RWPE1 (cell line): ENCODE results near the gene SEMA5B.

Experiments used
- CTCF ChIA-PET: fragments of 350-600 bp; sonication (Branson Sonifier 250); formaldehyde crosslinking; extraction: SDS; loops from one replicate; lab custom pipeline; 2021; lab: Yijun Ruan, JAX
- POLR2A ChIA-PET: fragments of 400-600 bp; formaldehyde crosslinking; extraction: SDS; loops from one replicate; lab custom pipeline; 2020; ENCODE audit warnings: antibody characterized with exemption; ENCODE audit not compliant: low non-redundant PET; lab: Yijun Ruan, JAX
- DNase-seq: peaks from one replicate; pipeline ENCODE4 v3.0.0; 2012; ENCODE audit warnings: low spot score
- H3K27ac ChIP-seq: fragments of 450-650 bp; 2 replicates; pipeline ENCODE4 v1.5.1; 2017
- CTCF ChIP-seq: fragments of 450-650 bp; conservative IDR thresholded peaks from 2 replicates; pipeline ENCODE4 v1.5.1; 2017; ENCODE audit warnings: low read depth, mild to moderate bottlenecking

The SEMA5B gene

DNA sequence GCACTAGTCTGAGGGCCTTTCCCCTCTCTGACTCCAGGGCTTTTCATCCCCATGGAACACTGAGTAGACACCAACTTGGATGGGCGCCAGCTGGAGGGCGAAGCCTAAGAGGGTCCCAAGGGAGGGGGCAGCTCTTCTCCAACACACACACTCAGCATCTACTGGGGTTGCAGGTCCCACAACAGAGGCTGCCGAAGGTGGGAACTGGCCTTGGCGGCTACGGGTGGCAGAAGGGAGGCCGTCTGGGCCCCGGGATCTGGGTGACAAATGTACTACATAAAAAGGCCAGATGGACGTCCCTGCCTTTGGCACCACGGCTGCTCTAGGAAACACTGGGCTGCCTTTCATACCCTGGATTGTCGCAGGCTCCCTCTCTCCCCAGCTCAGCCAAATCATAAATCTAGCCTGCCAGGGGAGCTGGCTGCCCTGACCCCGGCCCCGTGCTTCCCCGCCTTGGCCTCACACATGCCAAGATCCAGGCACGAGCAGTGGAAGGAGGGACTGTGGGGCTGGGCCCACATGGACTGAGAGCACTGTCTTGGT lies 31.5 kb downstream of the SEMA5B start:
- CTCF ChIA-PET, result no interaction called here
- no peak overlapping the region for H3K27ac ChIP-seq
- DNase-seq, result no peak
- POLR2A ChIA-PET, result no interaction called here
- TF ChIP-seq CTCF, result no peak

GRCh38 chr3:122994954-122995353 lies 32.6 kb downstream of the SEMA5B start:
- no peak for TF ChIP-seq CTCF
- CTCF ChIA-PET, result no interaction called here
- POLR2A ChIA-PET, result no interaction called here
- no peak overlapping the region for H3K27ac ChIP-seq
- no peak for DNase-seq

- POLR2A ChIA-PET, result no interaction called here
These were observed 34.2 kb downstream of the SEMA5B start for GRCh38 chr3:122993124-122993978.

DNA sequence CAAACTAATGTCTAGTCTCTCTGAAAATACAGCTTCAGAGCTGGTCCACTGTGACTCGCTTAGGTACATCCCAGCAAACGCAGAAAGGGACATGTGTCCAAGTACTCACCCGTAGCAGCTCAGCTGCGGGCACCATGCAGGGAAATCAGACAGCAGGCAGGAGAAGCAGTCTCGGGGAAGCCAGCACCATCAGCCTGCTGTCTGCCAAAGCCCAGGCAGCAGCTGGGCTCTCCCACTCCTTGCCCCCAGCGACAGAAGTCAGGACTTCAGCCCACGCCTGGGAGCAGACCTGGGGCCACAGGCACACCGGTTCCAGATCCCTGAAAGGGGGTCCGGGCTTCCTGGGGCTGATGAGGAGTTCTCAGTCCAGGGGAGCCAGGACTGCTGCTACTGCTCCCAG lies 34.9 kb downstream of the SEMA5B start:
- no peak for DNase-seq
- no peak overlapping the region for H3K27ac ChIP-seq
- TF ChIP-seq CTCF, result no peak
- CTCF ChIA-PET, result no interaction called here
- POLR2A ChIA-PET, result no interaction called here

More at GRCh38 chr3:122993124-122993978, 34.2 kb downstream of the SEMA5B start:
- CTCF ChIA-PET, result interaction anchor here (0.5 kb wide), 1 partner anchor 9 kb away, joined by 3 read pairs; no protein-coding TSS in a partner anchor
- no peak for TF ChIP-seq CTCF
- DNase-seq, result no peak
- no peak overlapping the region for H3K27ac ChIP-seq

GRCh38 chr3:122992133-122992532 lies 35.4 kb downstream of the SEMA5B start:
- no peak overlapping the region for H3K27ac ChIP-seq
- POLR2A ChIA-PET, result no interaction called here
- no peak for DNase-seq
- no peak for TF ChIP-seq CTCF
- CTCF ChIA-PET, result no interaction called here

DNA sequence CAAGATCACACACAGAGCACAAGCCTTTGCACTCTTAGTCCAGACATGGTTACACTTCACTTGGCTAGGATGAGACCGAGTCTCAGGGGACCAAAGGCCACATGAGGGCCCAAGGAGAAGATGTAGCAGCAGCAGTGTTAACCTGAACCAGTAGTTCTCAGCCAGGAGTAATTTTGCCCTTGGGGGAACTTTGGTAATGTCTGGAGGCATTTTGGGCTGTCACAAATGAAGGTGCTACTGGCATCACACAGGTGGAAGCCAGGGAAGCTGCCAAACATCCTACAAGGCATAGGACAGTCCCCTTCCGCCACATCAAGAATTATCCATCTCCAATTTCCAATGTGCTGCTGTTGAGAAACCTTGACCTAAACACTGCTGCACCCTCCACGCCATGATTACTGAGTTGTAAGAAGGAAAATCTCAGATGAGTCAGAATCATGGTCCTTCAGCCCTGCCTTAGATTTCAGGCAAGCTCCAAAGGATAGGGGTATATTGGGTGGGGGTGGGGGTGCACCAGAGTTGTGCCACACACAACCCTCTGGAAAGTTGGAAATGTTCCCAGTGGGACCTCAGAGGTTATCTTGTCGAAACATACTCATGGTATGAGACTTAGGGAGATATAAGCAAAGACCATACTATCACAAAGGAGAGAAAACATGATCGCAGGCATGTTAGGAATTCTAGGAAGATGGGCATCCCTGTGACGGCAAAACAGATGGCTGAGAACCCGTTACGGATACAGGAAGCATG lies 36.2 kb downstream of the SEMA5B start:
- POLR2A ChIA-PET, result no interaction called here
- CTCF ChIA-PET, result no interaction called here
- H3K27ac ChIP-seq, result no peak overlapping the region
- DNase-seq, result no peak
- no peak for TF ChIP-seq CTCF
